ENCODE data around the gene NDN.

Gene NDN

GRCh38 chr15:23648920-23649515 is 38.1 kb downstream of the NDN start:
- peak in 1 of 2 experiments; percentile 47 for DNase-seq (ENCODE audit: low spot score in 2 of 2)
- Histone ChIP-seq H3K27me3 (ENCODE audit: low read depth) (no peaks in the 10 kb centered on the region), H3K36me3 (replicated peaks) (no peaks in the 10 kb centered on the region), H3K4me3 (no peak overlapping the region), H3K9me3 (no peaks in the 10 kb centered on the region), H3K4me1 (no peaks in the 10 kb centered on the region)
- in situ Hi-C loops (cut with MboI; ENCODE audit: low sequenced_read_pairs): loop anchor here (25.0 kb wide), 2 partner anchors 1563 to 1813 kb away; no protein-coding TSS in a partner anchor

- H3K9me3 ChIP-seq: no peaks in the 10 kb centered on the region
- no peaks in the 10 kb centered on the region for H3K27me3 ChIP-seq (ENCODE audit: low read depth)
- in situ Hi-C loops (cut with MboI; ENCODE audit: low sequenced_read_pairs): loop anchor here (25.0 kb wide), 2 partner anchors 1565 to 1815 kb away; no protein-coding TSS in a partner anchor
- H3K4me1 ChIP-seq: no peaks in the 10 kb centered on the region
- no peak for DNase-seq (ENCODE audit: low spot score in 2 of 2)
- no peaks in the 10 kb centered on the region for H3K36me3 ChIP-seq (replicated peaks)
- no peak within 1 kb of the TSS for H3K4me3 ChIP-seq
Observed at GRCh38 chr15:23647421-23648370, 39.4 kb downstream of the NDN start, which contains the start of gene MAGEL2. TSS of gene MAGEL2 (minus strand) at chr15:23647867. CDS start at chr15:23647742, 125 bp downstream.

- DNase-seq (ENCODE audit: low spot score in 2 of 2): no peak
- Histone ChIP-seq H3K36me3 (replicated peaks) (no peaks in the 10 kb centered on the region), H3K4me1 (no peaks in the 10 kb centered on the region), H3K27me3 (ENCODE audit: low read depth) (no peaks in the 10 kb centered on the region), H3K9me3 (no peaks in the 10 kb centered on the region), H3K4me3 (no peak overlapping the region)
- in situ Hi-C loops (cut with MboI; ENCODE audit: low sequenced_read_pairs): loop anchor here (25.0 kb wide), 2 partner anchors 1565 to 1815 kb away; no protein-coding TSS in a partner anchor
Observed at GRCh38 chr15:23647001-23647295, 40.2 kb downstream of the NDN start.

- Histone ChIP-seq H3K36me3 (replicated peaks) (no peaks in the 10 kb centered on the region), H3K4me3 (no peak overlapping the region), H3K27me3 (ENCODE audit: low read depth) (no peaks in the 10 kb centered on the region), H3K4me1 (no peaks in the 10 kb centered on the region), H3K9me3 (no peaks in the 10 kb centered on the region)
- in situ Hi-C loops (cut with MboI; ENCODE audit: low sequenced_read_pairs): loop anchor here (25.0 kb wide), 2 partner anchors 1566 to 1816 kb away; no protein-coding TSS in a partner anchor
- no peak for DNase-seq (ENCODE audit: low spot score in 2 of 2)
Observed at GRCh38 chr15:23646165-23647000, 40.7 kb downstream of the NDN start.

GRCh38 chr15:23645371-23646164 is 41.5 kb downstream of the NDN start:
- Histone ChIP-seq H3K4me1 (no peaks in the 10 kb centered on the region), H3K9me3 (no peaks in the 10 kb centered on the region), H3K27me3 (ENCODE audit: low read depth) (no peaks in the 10 kb centered on the region), H3K36me3 (replicated peaks) (no peaks in the 10 kb centered on the region), H3K4me3 (no peak overlapping the region)
- in situ Hi-C loops (cut with MboI; ENCODE audit: low sequenced_read_pairs): loop anchor here (25.0 kb wide), 2 partner anchors 1567 to 1817 kb away; no protein-coding TSS in a partner anchor
- no peak for DNase-seq (ENCODE audit: low spot score in 2 of 2)

GRCh38 chr15:23644829-23645228 is 42.3 kb downstream of the NDN start:
- DNase-seq (ENCODE audit: low spot score in 2 of 2): no peak
- H3K36me3 ChIP-seq (replicated peaks): no peaks in the 10 kb centered on the region
- H3K27me3 ChIP-seq (ENCODE audit: low read depth): no peaks in the 10 kb centered on the region
- no peak overlapping the region for H3K4me3 ChIP-seq
- in situ Hi-C loops (cut with MboI; ENCODE audit: low sequenced_read_pairs): loop anchor here (25.0 kb wide), 2 partner anchors 1567 to 1817 kb away; no protein-coding TSS in a partner anchor
- no peaks in the 10 kb centered on the region for H3K4me1 ChIP-seq
- no peaks in the 10 kb centered on the region for H3K9me3 ChIP-seq

- Histone ChIP-seq H3K4me3 (no peak overlapping the region), H3K9me3 (no peaks in the 10 kb centered on the region), H3K36me3 (replicated peaks) (no peaks in the 10 kb centered on the region), H3K27me3 (ENCODE audit: low read depth) (no peaks in the 10 kb centered on the region), H3K4me1 (no peaks in the 10 kb centered on the region)
- in situ Hi-C loops (cut with MboI; ENCODE audit: low sequenced_read_pairs): loop anchor here (25.0 kb wide), 2 partner anchors 1570 to 1820 kb away; no protein-coding TSS in a partner anchor
- peak; percentile 47 to 65 for DNase-seq (ENCODE audit: low spot score in 2 of 2)
Observed at GRCh38 chr15:23642413-23643044, 44.6 kb downstream of the NDN start.

Measured in HAP-1 (cell line).